ENCODE measurements around the gene BTNL2.

The BTNL2 gene

DNA sequence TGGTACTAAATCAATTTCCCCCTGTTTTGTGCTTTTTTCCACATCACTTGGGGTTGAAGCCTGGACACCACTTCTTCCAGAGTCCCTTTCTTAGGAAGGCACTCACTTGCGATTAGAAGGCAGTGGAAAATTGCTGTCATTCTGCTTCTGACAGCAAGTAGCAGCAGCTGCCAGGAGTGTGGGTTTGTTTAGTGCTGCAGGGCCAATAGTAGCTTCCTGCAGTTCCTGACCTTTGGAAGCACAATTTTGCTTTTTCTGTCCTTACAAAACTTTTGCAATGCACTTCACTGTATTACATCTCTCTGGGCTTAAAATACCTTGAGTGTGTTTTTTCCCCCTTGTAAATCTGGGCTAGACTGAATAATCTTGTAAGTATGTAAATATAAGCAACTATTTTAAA, 20.2 kb upstream of the BTNL2 start:
- TF ChIP-seq, protein P1, sequence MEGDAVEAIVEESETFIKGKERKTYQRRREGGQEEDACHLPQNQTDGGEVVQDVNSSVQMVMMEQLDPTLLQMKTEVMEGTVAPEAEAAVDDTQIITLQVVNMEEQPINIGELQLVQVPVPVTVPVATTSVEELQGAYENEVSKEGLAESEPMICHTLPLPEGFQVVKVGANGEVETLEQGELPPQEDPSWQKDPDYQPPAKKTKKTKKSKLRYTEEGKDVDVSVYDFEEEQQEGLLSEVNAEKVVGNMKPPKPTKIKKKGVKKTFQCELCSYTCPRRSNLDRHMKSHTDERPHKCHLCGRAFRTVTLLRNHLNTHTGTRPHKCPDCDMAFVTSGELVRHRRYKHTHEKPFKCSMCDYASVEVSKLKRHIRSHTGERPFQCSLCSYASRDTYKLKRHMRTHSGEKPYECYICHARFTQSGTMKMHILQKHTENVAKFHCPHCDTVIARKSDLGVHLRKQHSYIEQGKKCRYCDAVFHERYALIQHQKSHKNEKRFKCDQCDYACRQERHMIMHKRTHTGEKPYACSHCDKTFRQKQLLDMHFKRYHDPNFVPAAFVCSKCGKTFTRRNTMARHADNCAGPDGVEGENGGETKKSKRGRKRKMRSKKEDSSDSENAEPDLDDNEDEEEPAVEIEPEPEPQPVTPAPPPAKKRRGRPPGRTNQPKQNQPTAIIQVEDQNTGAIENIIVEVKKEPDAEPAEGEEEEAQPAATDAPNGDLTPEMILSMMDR (IDR thresholded peaks at IDR 0.05; ENCODE audit: low read depth, low read length) = no peak
- TF ChIP-seq MYC (IDR thresholded peaks at IDR 0.05; ENCODE audit: low read depth, low read length) (no peak), POLR2A (IDR thresholded peaks at IDR 0.05; ENCODE audit: extremely low read depth, insufficient read length) (no peak)
- TF ChIP-seq, protein P2, sequence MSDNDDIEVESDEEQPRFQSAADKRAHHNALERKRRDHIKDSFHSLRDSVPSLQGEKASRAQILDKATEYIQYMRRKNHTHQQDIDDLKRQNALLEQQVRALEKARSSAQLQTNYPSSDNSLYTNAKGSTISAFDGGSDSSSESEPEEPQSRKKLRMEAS (IDR thresholded peaks at IDR 0.05; ENCODE audit: low read depth, low read length) = no peak
- DNase-seq (ENCODE audit: low read depth) = no peak
- no peak overlapping the region for H3K4me3 ChIP-seq (ENCODE audit: low read depth, low read length)

DNA sequence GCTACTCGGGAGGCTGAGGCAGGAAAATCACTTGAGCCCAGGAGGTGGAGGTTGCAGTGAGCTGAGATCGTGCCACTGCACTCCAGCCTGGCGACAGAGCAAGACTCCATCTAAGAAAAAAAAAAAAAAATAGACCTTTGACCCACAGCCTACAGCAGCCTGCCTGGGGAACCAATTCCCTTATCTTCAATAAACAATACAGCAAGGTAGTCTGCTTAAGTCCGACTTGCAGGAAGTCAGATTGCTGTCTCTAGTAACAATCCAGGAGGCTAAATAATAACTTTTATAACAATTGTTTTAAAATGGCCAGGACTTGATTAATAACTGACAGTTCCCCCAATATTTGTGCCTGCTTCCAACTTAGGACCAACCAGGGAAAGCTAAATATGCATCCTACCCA, 19.4 kb upstream of the BTNL2 start:
- TF ChIP-seq, protein P1 (IDR thresholded peaks at IDR 0.05; ENCODE audit: low read depth, low read length) = no peak
- TF ChIP-seq MYC (IDR thresholded peaks at IDR 0.05; ENCODE audit: low read depth, low read length) (no peak), POLR2A (IDR thresholded peaks at IDR 0.05; ENCODE audit: extremely low read depth, insufficient read length) (no peak)
- TF ChIP-seq, protein P2 (IDR thresholded peaks at IDR 0.05; ENCODE audit: low read depth, low read length) = no peak
- DNase-seq (ENCODE audit: low read depth) = no peak
- H3K4me3 ChIP-seq (ENCODE audit: low read depth, low read length) = no peak overlapping the region

DNA sequence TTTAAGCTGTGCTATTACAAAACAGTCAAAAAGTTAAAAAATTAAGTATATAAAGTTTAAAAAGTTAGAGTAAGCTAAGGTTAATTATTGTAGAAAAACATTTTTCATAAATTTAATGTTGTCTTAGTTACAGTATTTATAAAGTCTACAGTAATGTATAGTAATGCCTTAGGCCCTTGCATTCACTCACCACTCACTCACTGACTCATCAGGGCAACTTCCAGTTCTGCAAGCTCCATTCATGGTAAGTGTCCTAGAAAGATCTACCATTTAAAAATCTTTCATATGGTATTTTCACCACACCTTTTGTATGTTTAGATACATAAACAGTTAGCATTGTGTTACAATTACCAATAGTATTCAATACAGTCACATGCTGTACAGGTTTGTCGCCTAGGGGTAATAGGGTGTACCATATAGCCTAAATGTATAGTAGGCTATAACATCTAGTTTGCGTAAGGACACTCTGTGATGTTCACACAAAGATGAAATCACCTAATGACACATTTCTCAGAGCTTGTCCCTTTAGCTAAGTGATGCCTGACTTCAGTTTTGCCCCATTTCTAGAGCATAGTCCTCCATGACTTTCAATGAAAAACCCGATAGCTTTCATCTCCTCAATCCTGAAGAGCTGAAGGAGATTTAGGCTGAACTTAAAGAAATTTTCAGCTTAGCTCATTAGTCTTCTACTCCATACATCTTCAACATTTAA, 17.8 kb upstream of the BTNL2 start:
- DNase-seq (ENCODE audit: low read depth) = no peak
- H3K4me3 ChIP-seq (ENCODE audit: low read depth, low read length) = no peak overlapping the region
- TF ChIP-seq MYC (IDR thresholded peaks at IDR 0.05; ENCODE audit: low read depth, low read length) (no peak), POLR2A (IDR thresholded peaks at IDR 0.05; ENCODE audit: extremely low read depth, insufficient read length) (no peak)
- TF ChIP-seq, protein P2 (IDR thresholded peaks at IDR 0.05; ENCODE audit: low read depth, low read length) = no peak
- TF ChIP-seq, protein P1 (IDR thresholded peaks at IDR 0.05; ENCODE audit: low read depth, low read length) = no peak

DNA sequence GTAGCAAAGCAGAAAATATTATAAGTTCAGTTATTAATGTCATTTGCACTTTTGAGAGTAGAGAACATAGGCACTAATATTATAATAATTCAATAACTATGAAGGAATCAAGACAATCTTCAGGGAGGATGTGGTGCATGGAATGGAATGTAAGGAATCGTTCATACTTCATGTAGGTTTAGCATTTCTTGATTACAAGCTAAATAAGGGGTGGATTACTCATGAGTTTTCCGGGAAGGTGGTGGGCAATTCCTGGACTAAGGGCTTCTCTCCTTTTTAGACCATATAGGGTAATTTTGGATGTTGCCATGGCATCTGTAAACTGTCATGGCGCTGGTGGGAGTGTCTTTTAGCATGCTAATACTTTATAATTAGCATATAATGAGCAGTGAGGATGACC, 9.1 kb upstream of the BTNL2 start:
- no peak for DNase-seq (ENCODE audit: low read depth)
- no peak overlapping the region for H3K4me3 ChIP-seq (ENCODE audit: low read depth, low read length)
- TF ChIP-seq MYC (IDR thresholded peaks at IDR 0.05; ENCODE audit: low read depth, low read length) = no peak

DNA sequence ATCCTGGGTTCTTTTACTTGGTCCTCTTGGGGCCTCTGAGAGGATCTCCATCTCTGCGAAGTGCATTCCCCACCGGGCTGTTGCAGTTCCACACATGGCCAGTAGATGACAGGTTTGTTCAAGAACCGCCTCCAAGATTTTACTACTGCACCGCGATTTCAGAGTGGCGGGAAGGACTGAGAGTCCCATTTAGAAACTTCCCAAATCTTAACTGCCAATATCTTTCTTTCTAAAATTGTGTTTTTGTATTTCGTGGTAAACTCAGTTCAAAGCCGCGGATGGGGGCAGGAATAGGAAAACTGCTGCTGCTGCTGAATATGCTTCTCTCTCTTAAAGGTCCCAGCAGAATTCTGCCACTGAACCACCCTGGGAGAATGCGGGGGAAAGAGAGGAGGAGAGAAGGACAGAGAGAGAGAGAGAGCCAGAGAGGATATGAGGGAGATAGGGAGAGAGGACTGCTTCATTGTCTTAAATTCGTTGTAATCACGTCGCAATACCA, 8.6 kb upstream of the BTNL2 start:
- no peak overlapping the region for H3K4me3 ChIP-seq (ENCODE audit: low read depth, low read length)
- DNase-seq (ENCODE audit: low read depth) = peak; percentile 75

DNA sequence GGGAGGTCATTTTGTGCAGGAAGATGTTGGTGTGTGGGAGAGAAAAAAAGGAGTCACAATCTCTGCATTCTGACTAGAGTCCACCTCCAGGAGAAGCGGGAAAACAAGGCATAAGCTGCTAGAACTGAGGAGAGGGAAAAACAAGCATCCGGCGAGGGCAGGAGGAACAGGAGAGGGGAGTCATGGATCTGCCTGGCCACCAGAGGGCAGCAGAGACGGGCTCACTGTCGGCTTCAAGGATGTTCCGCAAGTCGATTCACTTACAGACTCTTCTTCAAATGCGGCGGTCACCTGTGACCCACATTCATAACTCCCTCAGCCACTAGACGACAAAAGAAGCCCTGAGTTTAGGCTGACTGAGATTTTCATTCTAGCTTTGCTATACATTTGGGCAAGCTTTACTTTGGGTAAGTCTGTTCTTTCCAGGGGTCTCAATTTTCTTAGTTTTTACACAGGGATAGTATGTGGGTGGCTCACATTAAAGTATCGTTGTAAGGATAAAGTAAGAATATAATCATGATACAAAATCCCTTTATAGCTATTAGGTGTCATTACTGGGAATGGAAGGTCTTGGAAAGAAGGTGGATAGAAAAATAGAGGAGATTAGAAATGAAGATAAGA, 6.6 kb upstream of the BTNL2 start:
- TF ChIP-seq, protein P2 (IDR thresholded peaks at IDR 0.05; ENCODE audit: low read depth, low read length) = peak; percentile 63; the same call in 1 of the 2 replicates
- no peak; the same call in 1 of the 2 replicates for TF ChIP-seq MYC (IDR thresholded peaks at IDR 0.05; ENCODE audit: low read depth, low read length)
- TF ChIP-seq POLR2A (IDR thresholded peaks at IDR 0.05; ENCODE audit: extremely low read depth, insufficient read length) = no peak
- TF ChIP-seq, protein P1 (IDR thresholded peaks at IDR 0.05; ENCODE audit: low read depth, low read length) = peak; percentile 96
- DNase-seq (ENCODE audit: low read depth) = peak; percentile 83

More for the DNA sequence above, 8.6 kb upstream of the BTNL2 start:
- TF ChIP-seq, protein P2 (IDR thresholded peaks at IDR 0.05; ENCODE audit: low read depth, low read length) = peak; percentile 35; the same call in 1 of the 2 replicates
- TF ChIP-seq, protein P1 (IDR thresholded peaks at IDR 0.05; ENCODE audit: low read depth, low read length) = peak; percentile 99
- TF ChIP-seq MYC (IDR thresholded peaks at IDR 0.05; ENCODE audit: low read depth, low read length) = no peak

More for the DNA sequence above, 6.6 kb upstream of the BTNL2 start:
- H3K4me3 ChIP-seq (ENCODE audit: low read depth, low read length) = no peak overlapping the region
